Liver (tissue), 3 donors: ENCODE results near the gene NDUFA8.

Source experiments
- GABPA ChIP-seq, 2 donors: IDR thresholded peaks in 1 of 2; conservative IDR thresholded peaks in 1 of 2; 2 replicates each; pipeline ENCODE4 v1.6.1; 2016; ENCODE audit warnings: antibody characterized with exemption in 2 of 2, mild to moderate bottlenecking in 1 of 2, moderate library complexity in 1 of 2
- HNF4G ChIP-seq: IDR thresholded peaks from 2 replicates; pipeline ENCODE4 v1.6.1; 2016; ENCODE audit warnings: antibody characterized with exemption
- JUND ChIP-seq, 2 donors: IDR thresholded peaks; 2 replicates each; pipeline ENCODE4 v1.6.1; 2016; ENCODE audit warnings: antibody characterized with exemption in 2 of 2
- NR2F2 ChIP-seq: IDR thresholded peaks from 2 replicates; pipeline ENCODE4 v1.6.1; 2016; ENCODE audit warnings: antibody characterized with exemption
- RXRA ChIP-seq, 2 donors: IDR thresholded peaks; 2 replicates each; pipeline ENCODE4 v1.6.1; 2017 to 2018; ENCODE audit warnings: antibody characterized with exemption in 2 of 2, mild to moderate bottlenecking in 1 of 2
- YY1 ChIP-seq: IDR thresholded peaks from 2 replicates; pipeline ENCODE4 v1.6.1; 2016; ENCODE audit warnings: antibody characterized with exemption, mild to moderate bottlenecking
- TF ChIP-seq, protein P1 (sequence below): fragments of 150-350 bp; IDR thresholded peaks from 2 replicates; pipeline ENCODE4 v1.5.1; 2017; ENCODE audit warnings: improper control_type of control experiment, low read depth, low read length; ENCODE audit not compliant: missing input control
- TF ChIP-seq, protein P2 (sequence below): IDR thresholded peaks from 2 replicates; pipeline ENCODE4 v1.6.1; 2016; ENCODE audit warnings: antibody characterized with exemption
- TF ChIP-seq, protein P3 (sequence below): IDR thresholded peaks from 2 replicates; pipeline ENCODE4 v1.6.1; 2016; ENCODE audit warnings: antibody characterized with exemption
- TF ChIP-seq, protein P4 (sequence below): IDR thresholded peaks from 2 replicates; pipeline ENCODE4 v1.6.1; 2016; ENCODE audit warnings: antibody characterized with exemption, mild to moderate bottlenecking
- donor health status: healthy.
- donor health status: healthy.

DNA sequence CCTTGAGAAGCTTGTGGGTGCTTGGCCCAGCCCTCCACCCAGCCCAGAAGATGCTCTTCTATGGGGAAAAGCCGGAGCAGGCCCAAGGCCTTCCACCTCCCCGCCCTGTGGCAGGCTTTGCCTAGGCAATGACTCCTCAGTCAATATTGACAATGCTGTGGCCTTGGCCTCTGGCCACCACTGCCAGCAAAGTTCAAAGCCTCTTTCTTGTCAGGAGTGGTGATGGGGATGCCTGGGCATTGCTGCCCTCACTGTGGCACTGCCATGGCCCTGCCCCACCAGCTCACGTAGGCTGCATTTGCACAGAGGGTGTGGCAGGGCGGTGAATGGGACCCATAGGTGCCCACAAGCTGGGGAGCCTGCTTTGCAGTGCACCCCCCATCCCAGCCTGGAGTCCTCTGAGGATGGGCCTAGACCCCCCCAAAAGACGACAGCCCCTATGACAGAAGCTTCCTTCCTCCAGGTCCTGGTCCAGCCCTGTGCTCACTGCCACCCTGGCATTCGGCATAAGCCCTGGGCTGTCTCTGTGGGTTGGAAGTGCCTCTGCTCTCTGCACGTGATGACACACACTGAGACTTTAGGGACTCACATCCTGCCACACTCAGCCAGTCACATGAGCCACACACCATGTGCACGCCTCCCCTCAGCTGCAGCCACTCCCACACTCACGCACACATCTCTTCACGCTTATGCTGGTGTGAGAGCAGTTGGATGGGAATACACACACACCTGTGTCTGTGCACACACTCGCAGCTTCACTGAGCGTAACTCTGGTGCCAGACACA lies 31.2 kb upstream of the NDUFA8 start:
- TF ChIP-seq, protein P1, sequence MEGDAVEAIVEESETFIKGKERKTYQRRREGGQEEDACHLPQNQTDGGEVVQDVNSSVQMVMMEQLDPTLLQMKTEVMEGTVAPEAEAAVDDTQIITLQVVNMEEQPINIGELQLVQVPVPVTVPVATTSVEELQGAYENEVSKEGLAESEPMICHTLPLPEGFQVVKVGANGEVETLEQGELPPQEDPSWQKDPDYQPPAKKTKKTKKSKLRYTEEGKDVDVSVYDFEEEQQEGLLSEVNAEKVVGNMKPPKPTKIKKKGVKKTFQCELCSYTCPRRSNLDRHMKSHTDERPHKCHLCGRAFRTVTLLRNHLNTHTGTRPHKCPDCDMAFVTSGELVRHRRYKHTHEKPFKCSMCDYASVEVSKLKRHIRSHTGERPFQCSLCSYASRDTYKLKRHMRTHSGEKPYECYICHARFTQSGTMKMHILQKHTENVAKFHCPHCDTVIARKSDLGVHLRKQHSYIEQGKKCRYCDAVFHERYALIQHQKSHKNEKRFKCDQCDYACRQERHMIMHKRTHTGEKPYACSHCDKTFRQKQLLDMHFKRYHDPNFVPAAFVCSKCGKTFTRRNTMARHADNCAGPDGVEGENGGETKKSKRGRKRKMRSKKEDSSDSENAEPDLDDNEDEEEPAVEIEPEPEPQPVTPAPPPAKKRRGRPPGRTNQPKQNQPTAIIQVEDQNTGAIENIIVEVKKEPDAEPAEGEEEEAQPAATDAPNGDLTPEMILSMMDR: no peak
- no peak for TF ChIP-seq YY1
- TF ChIP-seq HNF4G: no peak
- TF ChIP-seq, protein P2, sequence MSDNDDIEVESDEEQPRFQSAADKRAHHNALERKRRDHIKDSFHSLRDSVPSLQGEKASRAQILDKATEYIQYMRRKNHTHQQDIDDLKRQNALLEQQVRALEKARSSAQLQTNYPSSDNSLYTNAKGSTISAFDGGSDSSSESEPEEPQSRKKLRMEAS: no peak
- TF ChIP-seq GABPA (IDR thresholded peaks at IDR 0.05 in 1 of 2, conservative IDR thresholded peaks at IDR 0.05 in 1 of 2): no peak
- TF ChIP-seq, protein P3, sequence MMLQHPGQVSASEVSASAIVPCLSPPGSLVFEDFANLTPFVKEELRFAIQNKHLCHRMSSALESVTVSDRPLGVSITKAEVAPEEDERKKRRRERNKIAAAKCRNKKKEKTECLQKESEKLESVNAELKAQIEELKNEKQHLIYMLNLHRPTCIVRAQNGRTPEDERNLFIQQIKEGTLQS: no peak
- no peak for TF ChIP-seq RXRA (IDR thresholded peaks at IDR 0.05)
- TF ChIP-seq, protein P4, sequence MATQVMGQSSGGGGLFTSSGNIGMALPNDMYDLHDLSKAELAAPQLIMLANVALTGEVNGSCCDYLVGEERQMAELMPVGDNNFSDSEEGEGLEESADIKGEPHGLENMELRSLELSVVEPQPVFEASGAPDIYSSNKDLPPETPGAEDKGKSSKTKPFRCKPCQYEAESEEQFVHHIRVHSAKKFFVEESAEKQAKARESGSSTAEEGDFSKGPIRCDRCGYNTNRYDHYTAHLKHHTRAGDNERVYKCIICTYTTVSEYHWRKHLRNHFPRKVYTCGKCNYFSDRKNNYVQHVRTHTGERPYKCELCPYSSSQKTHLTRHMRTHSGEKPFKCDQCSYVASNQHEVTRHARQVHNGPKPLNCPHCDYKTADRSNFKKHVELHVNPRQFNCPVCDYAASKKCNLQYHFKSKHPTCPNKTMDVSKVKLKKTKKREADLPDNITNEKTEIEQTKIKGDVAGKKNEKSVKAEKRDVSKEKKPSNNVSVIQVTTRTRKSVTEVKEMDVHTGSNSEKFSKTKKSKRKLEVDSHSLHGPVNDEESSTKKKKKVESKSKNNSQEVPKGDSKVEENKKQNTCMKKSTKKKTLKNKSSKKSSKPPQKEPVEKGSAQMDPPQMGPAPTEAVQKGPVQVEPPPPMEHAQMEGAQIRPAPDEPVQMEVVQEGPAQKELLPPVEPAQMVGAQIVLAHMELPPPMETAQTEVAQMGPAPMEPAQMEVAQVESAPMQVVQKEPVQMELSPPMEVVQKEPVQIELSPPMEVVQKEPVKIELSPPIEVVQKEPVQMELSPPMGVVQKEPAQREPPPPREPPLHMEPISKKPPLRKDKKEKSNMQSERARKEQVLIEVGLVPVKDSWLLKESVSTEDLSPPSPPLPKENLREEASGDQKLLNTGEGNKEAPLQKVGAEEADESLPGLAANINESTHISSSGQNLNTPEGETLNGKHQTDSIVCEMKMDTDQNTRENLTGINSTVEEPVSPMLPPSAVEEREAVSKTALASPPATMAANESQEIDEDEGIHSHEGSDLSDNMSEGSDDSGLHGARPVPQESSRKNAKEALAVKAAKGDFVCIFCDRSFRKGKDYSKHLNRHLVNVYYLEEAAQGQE: no peak
- TF ChIP-seq JUND (IDR thresholded peaks at IDR 0.05): no peak
- TF ChIP-seq NR2F2: no peak
